HCT116 (cell line): ENCODE results near the gene RHEB. TPM values are rescaled to one million over a fixed set of nuclear protein-coding genes. Genes with fewer than 3 reads are reported as not detected.

Experiments used
- ATAC-seq: fragments of 200-7000 bp; cut with Tn5 transposase; 2 replicates; pipeline ENCODE4 v1.9.1; 2020; ENCODE audit warnings: mild to moderate bottlenecking, moderate library complexity
- BruUV-seq: library from RNA; stranded (reverse); fragments of 400-500 nt; replicated peaks from 2 replicates; lab custom pipeline; 2021; lab: Mats Ljungman, UMichigan
- CTCF ChIA-PET: fragments of 300-600 bp; sonication (Branson Sonifier 250); formaldehyde crosslinking; loops from one replicate; lab custom pipeline; 2021; ENCODE audit warnings: antibody characterized with exemption; lab: Charles Lee
- POLR2A ChIA-PET: fragments of 300-600, 350-600 bp; sonication (Branson Sonifier 250); formaldehyde crosslinking; loops from one replicate; lab custom pipeline; 2021; ENCODE audit warnings: antibody characterized with exemption; lab: Charles Lee
- RAD21 ChIA-PET, 2 experiments: fragments of 300-600 bp; sonication (Branson Sonifier 250); formaldehyde crosslinking; loops; one replicate each; lab custom pipeline; 2023; ENCODE audit warnings: low total read pairs in 2 of 2; ENCODE audit not compliant: uncharacterized antibody in 2 of 2, unreplicated experiment in 2 of 2, low non-redundant PET in 1 of 2; lab: Charles Lee
- DNase-seq: peaks from one replicate; pipeline ENCODE4 v3.0.0-alpha.2; 2010; ENCODE audit warnings: low read depth, low spot score
- H2AFZ ChIP-seq: fragments of 200-600 bp; shearing (Covaris generic), sonication (generic); 2 replicates; pipeline ENCODE4 v1.6.1; 2017; ENCODE audit warnings: low read depth, mixed run types, mixed read lengths, antibody characterized with exemption, low read length; ENCODE audit not compliant: poor library complexity, severe bottlenecking
- H3K27ac ChIP-seq: 2 replicates; pipeline ENCODE4 v1.5.1; 2012; ENCODE audit warnings: low read depth, low read length
- H3K27me3 ChIP-seq: fragments of 200-600 bp; sonication (generic); 2 replicates; pipeline ENCODE4 v1.6.1; 2016; ENCODE audit warnings: mixed run types, low read length, mixed read lengths; ENCODE audit not compliant: insufficient read depth
- H3K36me3 ChIP-seq, 2 experiments: fragments of 200-500 bp in 1 of 2; fragments of 200-600 bp in 1 of 2; sonication (Bioruptor generic) in 1 of 2; sonication (generic) in 1 of 2; 2 replicates each; pipeline versions ENCODE4 v1.5.1 to v1.6.1; 2014 to 2016; ENCODE audit warnings: low read length in 2 of 2, inconsistent platforms in 1 of 2, mixed read lengths in 1 of 2, mixed run types in 1 of 2; ENCODE audit not compliant: insufficient read depth in 2 of 2, control insufficient read depth in 1 of 2
- H3K4me1 ChIP-seq, 2 experiments: fragments of 200-600 bp in 1 of 2; sonication (generic) in 1 of 2; 2 replicates each; pipeline versions ENCODE4 v1.5.1 to v1.6.1; 2012 to 2017; ENCODE audit warnings: low read length in 2 of 2, inconsistent platforms in 1 of 2, mild to moderate bottlenecking in 1 of 2, mixed read lengths in 1 of 2, mixed run types in 1 of 2, moderate library complexity in 1 of 2; ENCODE audit not compliant: insufficient read depth in 2 of 2, control insufficient read depth in 1 of 2
- H3K4me2 ChIP-seq: fragments of 200-600 bp; sonication (generic); 2 replicates; pipeline ENCODE4 v1.6.1; 2017; ENCODE audit warnings: mixed run types, low read length, mixed read lengths
- H3K4me3 ChIP-seq, 2 experiments: fragments of 200-600 bp in 1 of 2; sonication (generic) in 1 of 2; replicated peaks in 1 of 2; 2 replicates each; pipeline ENCODE4 v1.5.1; 2011 to 2016; ENCODE audit warnings: low read length in 2 of 2, control low read depth in 1 of 2, low read depth in 1 of 2, mild to moderate bottlenecking in 1 of 2, mixed read lengths in 1 of 2, mixed run types in 1 of 2
- H3K79me2 ChIP-seq: fragments of 200-600 bp; sonication (generic); 2 replicates; pipeline ENCODE4 v1.6.1; 2017; ENCODE audit warnings: mild to moderate bottlenecking, mixed run types, low read length, moderate library complexity, mixed read lengths; ENCODE audit not compliant: insufficient read depth
- H3K9ac ChIP-seq: fragments of 200-600 bp; sonication (generic); 2 replicates; pipeline ENCODE4 v1.6.1; 2016; ENCODE audit warnings: low read length, mixed read lengths
- H3K9me2 ChIP-seq: fragments of 200-600 bp; sonication (generic), shearing (Covaris generic); 2 replicates; pipeline ENCODE4 v1.6.1; 2017; ENCODE audit warnings: mixed run types, mild to moderate bottlenecking, moderate library complexity; ENCODE audit not compliant: insufficient read depth
- H3K9me3 ChIP-seq, 2 experiments: fragments of 200-500 bp in 1 of 2; fragments of 200-600 bp in 1 of 2; sonication (Bioruptor generic) in 1 of 2; sonication (generic) in 1 of 2; 2 replicates each; pipeline ENCODE4 v1.6.1; 2014 to 2017; ENCODE audit warnings: low read length in 2 of 2, mixed read lengths in 2 of 2, inconsistent platforms in 1 of 2, low read depth in 1 of 2, mild to moderate bottlenecking in 1 of 2, mixed run types in 1 of 2, moderate library complexity in 1 of 2; ENCODE audit not compliant: control insufficient read depth in 1 of 2, insufficient read depth in 1 of 2
- H4K20me1 ChIP-seq: fragments of 200-600 bp; sonication (generic), shearing (Covaris generic); 2 replicates; pipeline ENCODE4 v1.6.1; 2017; ENCODE audit warnings: mixed run types, mild to moderate bottlenecking, moderate library complexity; ENCODE audit not compliant: insufficient read depth
- CBX3 ChIP-seq: IDR thresholded peaks from 2 replicates; pipeline ENCODE4 v1.6.1; 2012; ENCODE audit warnings: low read depth
- CEBPB ChIP-seq: IDR thresholded peaks from 2 replicates; pipeline ENCODE4 v1.6.1; 2012; ENCODE audit warnings: low read depth
- EGR1 ChIP-seq: IDR thresholded peaks from 2 replicates; pipeline ENCODE4 v1.6.1; 2012; ENCODE audit warnings: low read depth
- ELF1 ChIP-seq: IDR thresholded peaks from 2 replicates; pipeline ENCODE4 v1.6.1; 2012; ENCODE audit warnings: low read depth, borderline replicate concordance
- EZH2phosphoT487 ChIP-seq: fragments of 200-600 bp; IDR thresholded peaks from 2 replicates; pipeline ENCODE4 v1.6.1; 2018; ENCODE audit warnings: antibody characterized with exemption, borderline replicate concordance
- JUND ChIP-seq: IDR thresholded peaks from 2 replicates; pipeline ENCODE4 v1.6.1; 2012
- POLR2A ChIP-seq: IDR thresholded peaks from 2 replicates; pipeline ENCODE4 v1.7.0; 2011; ENCODE audit warnings: borderline replicate concordance; ENCODE audit not compliant: insufficient read depth, insufficient read length; ENCODE audit errors: extremely low read depth
- POLR2AphosphoS5 ChIP-seq: IDR thresholded peaks from 2 replicates; pipeline ENCODE4 v1.6.1; 2011; ENCODE audit warnings: mild to moderate bottlenecking, low read depth, low read length, moderate library complexity
- SP1 ChIP-seq: IDR thresholded peaks from 2 replicates; pipeline ENCODE4 v1.6.1; 2012; ENCODE audit warnings: low read depth
- SRF ChIP-seq: IDR thresholded peaks from 2 replicates; pipeline ENCODE4 v1.6.1; 2012; ENCODE audit warnings: low read depth
- TCF7L2 ChIP-seq: IDR thresholded peaks from 2 replicates; pipeline ENCODE4 v1.7.0; 2011; ENCODE audit warnings: borderline replicate concordance, inconsistent platforms; ENCODE audit not compliant: insufficient read depth, insufficient read length; ENCODE audit errors: extremely low read depth
- intact Hi-C: fragments of 100-400 bp; cut with micrococcal nuclease; formaldehyde crosslinking; loops from 2 replicates; pipeline ENCODE4 v1.10.0; 2022
- total RNA-seq: library from RNA; stranded (reverse); gene quantifications from one replicate; pipeline ENCODE4 v1.2.1, GENCODE V29; 2021; ENCODE audit not compliant: unreplicated experiment
- TF ChIP-seq, protein P1 (sequence below): IDR thresholded peaks from 2 replicates; pipeline ENCODE4 v1.6.1; 2012; ENCODE audit warnings: low read depth

Gene RHEB
- total RNA-seq, 1 experiment from 2014 or later: 114 TPM

DNA sequence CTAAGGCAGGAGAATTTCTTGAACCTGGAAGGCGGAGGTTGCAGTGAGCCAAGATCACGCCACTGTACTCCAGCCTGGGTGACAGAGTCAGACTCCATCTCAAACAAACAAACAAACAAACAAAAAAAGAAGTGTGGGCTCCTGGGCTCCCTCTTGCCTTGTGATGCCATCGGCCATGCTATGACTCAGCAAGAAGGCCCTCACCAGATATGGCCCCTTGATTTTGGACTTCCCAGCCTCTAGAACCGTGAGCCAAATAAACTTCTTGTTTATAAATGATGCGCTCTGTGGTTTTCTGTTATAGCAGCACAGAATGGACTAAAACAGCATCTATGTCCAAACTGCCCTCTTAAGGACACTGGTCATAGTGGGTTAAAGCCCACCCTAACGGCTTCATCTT is 29.9 kb upstream of the RHEB start:
- ChIA-PET RAD21 (no interaction called here), CTCF (no interaction called here), POLR2A (no interaction called here)
- Histone ChIP-seq H3K27ac (no peak overlapping the region), H3K79me2 (no peaks in the 10 kb centered on the region), H4K20me1 (no peaks in the 10 kb centered on the region), H3K27me3 (no peaks in the 10 kb centered on the region), H3K9ac (no peak overlapping the region), H3K9me3 (no peaks in the 10 kb centered on the region), H3K9me2 (no peaks in the 10 kb centered on the region), H3K4me1 (peaks cover 8 to 23% of the 10 kb centered on the region in 2 experiments; a peak in 3 of 4 replicates), H2AFZ (no peak overlapping the region), H3K36me3 (no peaks in the 10 kb centered on the region), H3K4me2 (no peak overlapping the region), H3K4me3 (no peak overlapping the region)
- intact Hi-C loops: no loop called here
- DNase-seq: no peak
- TF ChIP-seq ELF1: no peak
- no peak for TF ChIP-seq POLR2AphosphoS5
- TF ChIP-seq, protein P1, sequence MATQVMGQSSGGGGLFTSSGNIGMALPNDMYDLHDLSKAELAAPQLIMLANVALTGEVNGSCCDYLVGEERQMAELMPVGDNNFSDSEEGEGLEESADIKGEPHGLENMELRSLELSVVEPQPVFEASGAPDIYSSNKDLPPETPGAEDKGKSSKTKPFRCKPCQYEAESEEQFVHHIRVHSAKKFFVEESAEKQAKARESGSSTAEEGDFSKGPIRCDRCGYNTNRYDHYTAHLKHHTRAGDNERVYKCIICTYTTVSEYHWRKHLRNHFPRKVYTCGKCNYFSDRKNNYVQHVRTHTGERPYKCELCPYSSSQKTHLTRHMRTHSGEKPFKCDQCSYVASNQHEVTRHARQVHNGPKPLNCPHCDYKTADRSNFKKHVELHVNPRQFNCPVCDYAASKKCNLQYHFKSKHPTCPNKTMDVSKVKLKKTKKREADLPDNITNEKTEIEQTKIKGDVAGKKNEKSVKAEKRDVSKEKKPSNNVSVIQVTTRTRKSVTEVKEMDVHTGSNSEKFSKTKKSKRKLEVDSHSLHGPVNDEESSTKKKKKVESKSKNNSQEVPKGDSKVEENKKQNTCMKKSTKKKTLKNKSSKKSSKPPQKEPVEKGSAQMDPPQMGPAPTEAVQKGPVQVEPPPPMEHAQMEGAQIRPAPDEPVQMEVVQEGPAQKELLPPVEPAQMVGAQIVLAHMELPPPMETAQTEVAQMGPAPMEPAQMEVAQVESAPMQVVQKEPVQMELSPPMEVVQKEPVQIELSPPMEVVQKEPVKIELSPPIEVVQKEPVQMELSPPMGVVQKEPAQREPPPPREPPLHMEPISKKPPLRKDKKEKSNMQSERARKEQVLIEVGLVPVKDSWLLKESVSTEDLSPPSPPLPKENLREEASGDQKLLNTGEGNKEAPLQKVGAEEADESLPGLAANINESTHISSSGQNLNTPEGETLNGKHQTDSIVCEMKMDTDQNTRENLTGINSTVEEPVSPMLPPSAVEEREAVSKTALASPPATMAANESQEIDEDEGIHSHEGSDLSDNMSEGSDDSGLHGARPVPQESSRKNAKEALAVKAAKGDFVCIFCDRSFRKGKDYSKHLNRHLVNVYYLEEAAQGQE: no peak
- no peak for TF ChIP-seq SP1
- TF ChIP-seq TCF7L2: no peak
- no peak for TF ChIP-seq POLR2A
- no peak for TF ChIP-seq EGR1
- TF ChIP-seq SRF: no peak
- no peak for TF ChIP-seq EZH2phosphoT487
- no peak for TF ChIP-seq JUND
- TF ChIP-seq CBX3: no peak
- no peak for TF ChIP-seq CEBPB
- no peak for ATAC-seq
- no TSS peak for BruUV-seq
